Heart left ventricle (tissue), 16 donors: ENCODE results near the gene GPBP1. TPM values are rescaled to one million over a fixed set of nuclear protein-coding genes. Genes with fewer than 3 reads are reported as not detected.

Experiments
- ATAC-seq, 4 donors: fragments of 200-7000 bp; cut with Tn5 transposase; one replicate each; pipeline ENCODE4 v1.9.1; 2020 to 2022; ENCODE audit warnings: moderate library complexity in 4 of 4, mild to moderate bottlenecking in 3 of 4, moderate number of reproducible peaks in 1 of 4
- DNase-seq, 5 donors: peaks; one replicate each; pipeline ENCODE4 v3.0.0-alpha.2; 2020
- H3K27ac ChIP-seq, 12 donors: fragments of 200-600 bp; sonication (generic) in 4 of 12; one replicate each; pipeline versions ENCODE4 v1.5.0 to v1.8.0; 2016 to 2022; ENCODE audit warnings: mild to moderate bottlenecking in 2 of 12
- H3K27me3 ChIP-seq, 9 donors: fragments of 200-600 bp; sonication (generic) in 2 of 9; one replicate each; pipeline versions ENCODE4 v1.5.1 to v1.8.0; 2016 to 2022; ENCODE audit warnings: mild to moderate bottlenecking in 3 of 9
- H3K36me3 ChIP-seq, 9 donors: fragments of 200-600 bp; sonication (generic) in 2 of 9; one replicate each; pipeline versions ENCODE4 v1.5.0 to v1.8.0; 2018 to 2022; ENCODE audit warnings: mild to moderate bottlenecking in 2 of 9
- H3K4me1 ChIP-seq, 12 donors: fragments of 200-600 bp; sonication (generic) in 4 of 12; one replicate each; pipeline versions ENCODE4 v1.5.0 to v1.8.0; 2016 to 2022; ENCODE audit warnings: mild to moderate bottlenecking in 3 of 12
- H3K4me3 ChIP-seq, 12 donors: fragments of 200-600 bp; sonication (generic) in 4 of 12; one replicate each; pipeline versions ENCODE4 v1.5.0 to v1.8.0; 2017 to 2022; ENCODE audit warnings: mild to moderate bottlenecking in 9 of 12, moderate library complexity in 4 of 12
- H3K9me3 ChIP-seq, 12 donors: fragments of 200-600 bp; sonication (generic) in 4 of 12; one replicate each; pipeline versions ENCODE4 v1.5.0 to v1.8.0; 2016 to 2022; ENCODE audit warnings: mild to moderate bottlenecking in 1 of 12
- CTCF ChIP-seq, 12 donors: fragments of 200-600 bp; sonication (generic) in 4 of 12; IDR thresholded peaks; one replicate each; pipeline versions ENCODE4 v1.5.0 to v1.8.0; 2018 to 2022; ENCODE audit warnings: antibody characterized with exemption in 12 of 12, mild to moderate bottlenecking in 5 of 12
- POLR2A ChIP-seq, 2 donors: fragments of 450-650 bp; IDR thresholded peaks; one replicate each; pipeline ENCODE4 v1.6.1; 2017; ENCODE audit warnings: antibody characterized with exemption in 2 of 2, mild to moderate bottlenecking in 2 of 2, moderate library complexity in 2 of 2
- WGBS, 4 donors: extraction: QIAGEN DNeasy Blood & Tissue Kit in 2 of 4; methylation state at CpG; one replicate each; pipeline versions ENCODE4 v1.1.5 to v1.1.7; 2013 to 2018; 5-methylcytosine and 5-hydroxymethylcytosine counted together
- intact Hi-C, 10 donors: fragments of 100-400 bp; cut with DNase I; formaldehyde crosslinking; loops; one replicate each; pipeline versions ENCODE4 v1.11.1 to v1.14.2; 2022
- polyA plus RNA-seq, 2 donors: library from polyadenylated mRNA; stranded (reverse); fragments of 200-250 nt; gene quantifications; one replicate each; pipeline ENCODE4 v1.2.3, GENCODE V29; 2013
- total RNA-seq, 9 donors: library from RNA; depleted of rRNA in 2 of 9; stranded (reverse); fragments of >200 nt in 2 of 9; fragmentation: NEBNext Ultra II Directional in 3 of 9; extraction: Animal tissue kit (Norgen Biotek cat#: 25700) in 3 of 9; gene quantifications; one replicate each; pipeline versions ENCODE4 v1.1.0 to v1.2.4, GENCODE V29; 2016 to 2023
- donor health status: ischemic (EF 13 %, LVEDD 7.1; RV severe dilation, severe dysfunction).
- donor health status: healthy with polysubstance abuse.
- donor health status: DM: no; HTN: yes; CAD: no.
- donor health status: DM: no; HTN: no; CAD: no.
- donor health status: ischemic (EF 25% LVEDD 6.9; RV normal size, moderate dysfunction).
- donor health status: ischemic (EF 25% LVEDD 5.7; RV mildly dilated, moderate dysfunction).
- donor health status: healthy.
- donor health status: DM: yes; HTN: yes; CAD: no.
- donor health status: ischemic (EF 35%, LVEDD 5.7; RV mildly dilated, moderate dysfunction).
- donor health status: nonischemic (EF 11% LVEDD 7.7; RV severe dilation, severe dysfunction).
- donor health status: DM: yes; HTN: yes; CAD: no.
- donor health status: PGD.
- donor health status: ischemic (EF 29% LVEDD 5.4; RV normal size, mild dysfunction).
- donor health status: nonischemic (EF 23%, LVEDD 6.1; RV moderate dilation, normal function).

Gene GPBP1
- total and polyA plus RNA-seq, 11 donors, result 31.0 to 60.9 (median 49.5) TPM

GRCh38 chr5:57219386-57219785 is 45.5 kb downstream of the GPBP1 start:
- no peak for DNase-seq
- Histone ChIP-seq H3K27ac (no peak overlapping the region), H3K4me1 (peaks cover 0 to 23% (median 6%) of the 10 kb centered on the region in 12 donors), H3K4me3 (no peak overlapping the region), H3K9me3 (no peaks in the 10 kb centered on the region), H3K36me3 (peaks cover 0 to 39% (median 25%) of the 10 kb centered on the region in 9 donors), H3K27me3 (no peaks in the 10 kb centered on the region)
- WGBS, 4 donors, result 66 to 81% (median 73%) methylated on average over 4 of the region's 4 CpGs
- no peak for ATAC-seq
- intact Hi-C loops, result loop anchor here in 6 of 10 donors (5.0 to 10.0 kb wide), 6 partner anchors 42 to 957 kb away; partner anchors contain the start of genes MIER3 (in 2 of the 6) and GPBP1 (in 1 of the 6)
- TF ChIP-seq POLR2A (IDR thresholded peaks at IDR 0.05) (no peak), CTCF (IDR thresholded peaks at IDR 0.05) (no peak)

GRCh38 chr5:57221049-57221568 is 47.2 kb downstream of the GPBP1 start:
- DNase-seq, result no peak

GRCh38 chr5:57225553-57225952 is 51.7 kb downstream of the GPBP1 start:
- TF ChIP-seq CTCF (IDR thresholded peaks at IDR 0.05), result no peak
- TF ChIP-seq POLR2A (IDR thresholded peaks at IDR 0.05), result no peak
- no peak for ATAC-seq
- intact Hi-C loops, result loop anchor here in 1 of 10 donors (5.0 kb wide), 1 partner anchor 948 kb away; no protein-coding TSS in a partner anchor

More at GRCh38 chr5:57221049-57221568, 47.2 kb downstream of the GPBP1 start:
- Histone ChIP-seq H3K4me1 (peaks cover 0 to 23% (median 3%) of the 10 kb centered on the region in 12 donors), H3K27me3 (no peaks in the 10 kb centered on the region), H3K27ac (no peak overlapping the region), H3K4me3 (no peak overlapping the region), H3K9me3 (no peaks in the 10 kb centered on the region), H3K36me3 (peaks cover 0 to 29% (median 8%) of the 10 kb centered on the region in 9 donors)
- TF ChIP-seq CTCF (IDR thresholded peaks at IDR 0.05) (peak; percentile 84 to 94 (median 91)), POLR2A (IDR thresholded peaks at IDR 0.05) (no peak)
- intact Hi-C loops, result loop anchor here in 9 of 10 donors (2.0 to 5.0 kb wide), 8 partner anchors 82 to 954 kb away; partner anchors contain the start of gene MIER3 (in 1 of the 9)
- peak in 3 of 4 donors; percentile 66 to 78 (median 70) for ATAC-seq
- WGBS, 4 donors, result 73 to 83% (median 76%) methylated on average over 2 of the region's 2 CpGs

GRCh38 chr5:57229313-57229712 is 55.5 kb downstream of the GPBP1 start:
- intact Hi-C loops, result loop anchor here in 1 of 10 donors (5.0 kb wide), 1 partner anchor 952 kb away; no protein-coding TSS in a partner anchor
- ATAC-seq, result no peak
- Histone ChIP-seq H3K27ac (no peak overlapping the region), H3K4me3 (no peak overlapping the region), H3K36me3 (peaks cover 0 to 42% (median 31%) of the 10 kb centered on the region in 9 donors), H3K4me1 (peaks cover 0 to 14% (median 6%) of the 10 kb centered on the region in 12 donors), H3K9me3 (no peaks in the 10 kb centered on the region), H3K27me3 (no peaks in the 10 kb centered on the region)
- DNase-seq, result no peak
- no peak for TF ChIP-seq POLR2A (IDR thresholded peaks at IDR 0.05)
- no peak for TF ChIP-seq CTCF (IDR thresholded peaks at IDR 0.05)
- 94 to 97% (median 94%) methylated on average over 4 of the region's 4 CpGs for WGBS, 4 donors

More at GRCh38 chr5:57225553-57225952, 51.7 kb downstream of the GPBP1 start:
- no peak for DNase-seq
- Histone ChIP-seq H3K27ac (no peak overlapping the region), H3K27me3 (no peaks in the 10 kb centered on the region), H3K36me3 (peaks cover 0 to 13% (median 0%) of the 10 kb centered on the region in 9 donors), H3K4me1 (peaks cover 0 to 11% (median 1%) of the 10 kb centered on the region in 12 donors), H3K4me3 (no peak overlapping the region), H3K9me3 (no peaks in the 10 kb centered on the region)
- 72 to 85% (median 75%) methylated on average over 3 of the region's 3 CpGs for WGBS, 4 donors
